GM23248 (cell line): ENCODE results near the gene COQ9. TPM values are rescaled to one million over a fixed set of nuclear protein-coding genes. Genes with fewer than 3 reads are reported as not detected.

Experiments
- DNase-seq: peaks from one replicate; pipeline ENCODE4 v3.0.0-alpha.2; 2015
- H2AFZ ChIP-seq: fragments of 200-600 bp; sonication (generic); 2 replicates; pipeline ENCODE4 v1.6.1; 2016; ENCODE audit warnings: antibody characterized with exemption
- H3F3A ChIP-seq: fragments of 200-600 bp; sonication (generic); 2 replicates; pipeline ENCODE4 v1.6.1; 2016; ENCODE audit warnings: mild to moderate bottlenecking, antibody characterized with exemption, mixed run types; ENCODE audit not compliant: insufficient read depth
- H3K27ac ChIP-seq: fragments of 200-600 bp; sonication (generic); 2 replicates; pipeline ENCODE4 v1.5.1; 2016; ENCODE audit warnings: mild to moderate bottlenecking
- H3K27me3 ChIP-seq: fragments of 200-600 bp; sonication (generic); replicated peaks from 2 replicates; pipeline ENCODE4 v1.6.1; 2016; ENCODE audit warnings: mild to moderate bottlenecking; ENCODE audit not compliant: insufficient read depth
- H3K36me3 ChIP-seq: fragments of 200-600 bp; sonication (generic); 2 replicates; pipeline ENCODE4 v1.6.1; 2016; ENCODE audit warnings: low read depth, mild to moderate bottlenecking
- H3K4me1 ChIP-seq: fragments of 200-600 bp; sonication (generic); 2 replicates; pipeline ENCODE4 v1.6.1; 2016; ENCODE audit warnings: mild to moderate bottlenecking; ENCODE audit not compliant: insufficient read depth
- H3K4me2 ChIP-seq: fragments of 200-600 bp; sonication (generic); one replicate; pipeline ENCODE4 v1.6.1; 2016; ENCODE audit warnings: mild to moderate bottlenecking; ENCODE audit not compliant: unreplicated experiment
- H3K4me3 ChIP-seq: fragments of 200-600 bp; sonication (generic); 2 replicates; pipeline ENCODE4 v1.5.1; 2016; ENCODE audit warnings: mild to moderate bottlenecking
- H3K79me2 ChIP-seq: fragments of 200-600 bp; sonication (generic); 2 replicates; pipeline ENCODE4 v1.6.1; 2016; ENCODE audit warnings: mild to moderate bottlenecking; ENCODE audit not compliant: insufficient read depth
- H3K9ac ChIP-seq: fragments of 200-600 bp; sonication (generic); 2 replicates; pipeline ENCODE4 v1.6.1; 2016; ENCODE audit warnings: mild to moderate bottlenecking
- H3K9me2 ChIP-seq: fragments of 200-600 bp; sonication (generic); 2 replicates; pipeline ENCODE4 v1.6.1; 2016; ENCODE audit warnings: mixed run types, mild to moderate bottlenecking, moderate library complexity; ENCODE audit not compliant: insufficient read depth
- H3K9me3 ChIP-seq: fragments of 200-600 bp; sonication (generic); one replicate; pipeline ENCODE4 v1.6.1; 2017; ENCODE audit warnings: low read depth
- H4K20me1 ChIP-seq: fragments of 200-600 bp; sonication (generic); 2 replicates; pipeline ENCODE4 v1.6.0; 2016; ENCODE audit not compliant: insufficient read depth
- EZH2 ChIP-seq: fragments of 200-600 bp; sonication (generic); IDR thresholded peaks from 2 replicates; pipeline ENCODE4 v1.6.1; 2018; ENCODE audit warnings: antibody characterized with exemption, mild to moderate bottlenecking; ENCODE audit not compliant: insufficient read depth, poor library complexity, severe bottlenecking
- EZH2phosphoT487 ChIP-seq: fragments of 200-600 bp; sonication (generic); IDR thresholded peaks from 2 replicates; pipeline ENCODE4 v1.6.1; 2018; ENCODE audit warnings: antibody characterized with exemption, moderate library complexity, mild to moderate bottlenecking, low read depth; ENCODE audit not compliant: insufficient read depth
- WGBS, 2 experiments: methylation state at CpG; one replicate each; pipeline ENCODE4 v1.1.6; 2015 to 2017; ENCODE audit warnings: low lambda C conversion rate in 2 of 2, low coverage in 1 of 2; ENCODE audit errors: missing lambda C conversion rate in 2 of 2; 5-methylcytosine and 5-hydroxymethylcytosine counted together
- in situ Hi-C: fragments of 300-500 bp; cut with MboI; formaldehyde crosslinking; loops from 2 replicates; pipeline ENCODE4 v1.15.0; 2020
- polyA plus RNA-seq: library from polyadenylated mRNA; unstranded; fragments of >200 nt; fragmentation: Nextera tagmentation; extraction: Ambion mirVana; gene quantifications from 2 replicates; pipeline ENCODE4 v1.2.1, GENCODE V29; 2016
- total RNA-seq: library from RNA; depleted of rRNA; stranded (reverse); fragments of >200 nt; shearing (Covaris generic); gene quantifications from 2 replicates; pipeline ENCODE4 v1.2.3, GENCODE V29; 2014; rRNA removed

Gene COQ9
- total and polyA plus RNA-seq, 2 experiments from 2014 or later, result 41.3 to 41.8 TPM

DNA sequence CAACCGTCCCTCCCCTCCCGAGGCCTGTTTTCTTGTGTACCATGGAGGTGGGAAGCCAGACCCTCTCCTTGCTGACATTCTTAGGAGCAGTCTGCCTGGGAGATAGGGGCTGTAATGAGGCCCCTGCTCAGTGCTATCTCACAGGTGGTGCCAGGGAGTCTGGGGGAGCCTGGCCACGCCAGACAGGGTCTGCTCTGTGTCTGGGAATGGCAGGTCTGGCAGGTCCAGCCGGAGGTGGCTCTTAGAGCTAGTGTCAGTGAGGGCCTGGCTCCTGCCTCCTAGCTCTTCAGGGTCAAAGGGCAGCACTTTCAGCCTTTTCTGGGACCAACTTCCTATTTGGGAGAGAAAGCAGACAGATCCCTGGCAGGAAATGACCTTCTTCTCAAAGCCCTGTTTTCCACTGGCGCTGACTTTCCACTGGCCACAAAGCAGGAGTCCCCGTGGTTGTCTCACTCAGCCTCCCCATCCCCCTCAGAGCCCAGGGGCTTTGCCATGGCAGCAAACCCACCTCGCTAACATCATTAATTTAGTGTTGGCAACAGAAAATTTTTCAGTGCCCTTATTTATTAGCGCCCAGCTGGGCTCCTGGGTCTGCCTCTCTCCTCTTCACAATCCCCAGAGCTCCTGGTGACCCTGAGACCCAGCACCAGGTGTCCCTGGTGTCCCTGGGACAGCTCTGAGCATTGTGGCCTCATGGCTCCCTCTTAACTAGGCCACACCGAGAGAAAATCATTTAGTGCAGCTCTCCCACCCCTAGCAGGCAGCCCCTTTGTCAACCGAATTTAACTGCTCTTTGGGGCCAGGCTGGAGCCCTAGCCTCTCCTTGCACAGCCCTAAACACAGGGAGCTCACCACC, 63.0 kb downstream of the COQ9 start:
- H3K79me2 ChIP-seq, result no peaks in the 10 kb centered on the region
- no peaks in the 10 kb centered on the region for H3K36me3 ChIP-seq
- no peak overlapping the region for H3K4me2 ChIP-seq
- 57 to 61% methylated on average over 10 of the region's 10 CpGs for WGBS, 2 experiments
- no peak for DNase-seq
- no peak overlapping the region for H2AFZ ChIP-seq
- no peak overlapping the region for H3K4me3 ChIP-seq
- TF ChIP-seq EZH2, result no peak
- no peak for TF ChIP-seq EZH2phosphoT487
- no peaks in the 10 kb centered on the region for H3F3A ChIP-seq
- H3K27ac ChIP-seq, result no peak overlapping the region
- no peaks in the 10 kb centered on the region for H4K20me1 ChIP-seq
- H3K9me3 ChIP-seq, result no peaks in the 10 kb centered on the region
- no peak overlapping the region for H3K9ac ChIP-seq
- no peaks in the 10 kb centered on the region for H3K9me2 ChIP-seq
- H3K27me3 ChIP-seq, result peaks cover 3% of the 10 kb centered on the region; the same call in 1 of the 2 replicates
- in situ Hi-C loops, result loop anchor here (10.0 kb wide), 1 partner anchor 205 kb away; no protein-coding TSS in a partner anchor
- H3K4me1 ChIP-seq, result no peaks in the 10 kb centered on the region

Other genes starting within 250 kb of the COQ9 start
- 116 and 136 TPM in 2 replicates for gene ARL2BP, start 202.2 kb upstream of the COQ9 start, total RNA-seq
- 111 and 114 TPM in 2 replicates for gene ARL2BP, start 202.2 kb upstream of the COQ9 start, polyA plus RNA-seq
- not detected in 2 replicates for gene PLLP, start 162.8 kb upstream of the COQ9 start, total RNA-seq
- gene PLLP, start 162.8 kb upstream of the COQ9 start, polyA plus RNA-seq, result 0.44 and 0.46 TPM in 2 replicates
- not detected in 2 replicates for gene CCL22, start 88.7 kb upstream of the COQ9 start, total RNA-seq
- gene CCL22, start 88.7 kb upstream of the COQ9 start, polyA plus RNA-seq, result 0.10 and 0.13 TPM in 2 replicates
- gene CX3CL1, start 75.0 kb upstream of the COQ9 start, total RNA-seq, result not detected in 2 replicates
- gene CX3CL1, start 75.0 kb upstream of the COQ9 start, polyA plus RNA-seq, result not detected in 2 replicates
- gene CCL17, start 42.7 kb upstream of the COQ9 start, total RNA-seq, result not detected in 2 replicates
- not detected in 2 replicates for gene CCL17, start 42.7 kb upstream of the COQ9 start, polyA plus RNA-seq
- gene CIAPIN1, start 94 bp upstream of the COQ9 start, total RNA-seq, result 35.7 TPM in 2 replicates
- 45.1 and 55.2 TPM in 2 replicates for gene CIAPIN1, start 94 bp upstream of the COQ9 start, polyA plus RNA-seq
- 152 and 163 TPM in 2 replicates for gene POLR2C, start 15.2 kb downstream of the COQ9 start, total RNA-seq
- 39.6 and 40.0 TPM in 2 replicates for gene POLR2C, start 15.2 kb downstream of the COQ9 start, polyA plus RNA-seq
- 51.6 and 60.5 TPM in 2 replicates for gene DOK4, start 39.0 kb downstream of the COQ9 start, total RNA-seq
- 44.6 and 47.1 TPM in 2 replicates for gene DOK4, start 39.0 kb downstream of the COQ9 start, polyA plus RNA-seq
- 17.7 and 20.6 TPM in 2 replicates for gene CCDC102A, start 89.1 kb downstream of the COQ9 start, total RNA-seq
- 3.9 and 4.6 TPM in 2 replicates for gene CCDC102A, start 89.1 kb downstream of the COQ9 start, polyA plus RNA-seq
- not detected in 2 replicates for gene ADGRG5, start 95.2 kb downstream of the COQ9 start, total RNA-seq
- gene ADGRG5, start 95.2 kb downstream of the COQ9 start, polyA plus RNA-seq, result 0.05 and 0.18 TPM in 2 replicates
- gene ADGRG1, start 181.2 kb downstream of the COQ9 start, total RNA-seq, result 0.54 and 0.89 TPM in 2 replicates
- gene ADGRG1, start 181.2 kb downstream of the COQ9 start, polyA plus RNA-seq, result 0.58 and 1.2 TPM in 2 replicates
- gene ADGRG3, start 220.8 kb downstream of the COQ9 start, total RNA-seq, result not detected in 2 replicates
- gene ADGRG3, start 220.8 kb downstream of the COQ9 start, polyA plus RNA-seq, result not detected in 2 replicates
- gene DRC7, start 247.3 kb downstream of the COQ9 start, total RNA-seq, result not detected in 2 replicates
- not detected in 2 replicates for gene DRC7, start 247.3 kb downstream of the COQ9 start, polyA plus RNA-seq